ENCODE results near the gene ARL5A. TPM values are rescaled to one million over a fixed set of nuclear protein-coding genes. Genes with fewer than 3 reads are reported as not detected.

ARL5A gene
- total RNA-seq, 2 experiments from 2014 or later = 78.1 to 91.4 TPM

DNA sequence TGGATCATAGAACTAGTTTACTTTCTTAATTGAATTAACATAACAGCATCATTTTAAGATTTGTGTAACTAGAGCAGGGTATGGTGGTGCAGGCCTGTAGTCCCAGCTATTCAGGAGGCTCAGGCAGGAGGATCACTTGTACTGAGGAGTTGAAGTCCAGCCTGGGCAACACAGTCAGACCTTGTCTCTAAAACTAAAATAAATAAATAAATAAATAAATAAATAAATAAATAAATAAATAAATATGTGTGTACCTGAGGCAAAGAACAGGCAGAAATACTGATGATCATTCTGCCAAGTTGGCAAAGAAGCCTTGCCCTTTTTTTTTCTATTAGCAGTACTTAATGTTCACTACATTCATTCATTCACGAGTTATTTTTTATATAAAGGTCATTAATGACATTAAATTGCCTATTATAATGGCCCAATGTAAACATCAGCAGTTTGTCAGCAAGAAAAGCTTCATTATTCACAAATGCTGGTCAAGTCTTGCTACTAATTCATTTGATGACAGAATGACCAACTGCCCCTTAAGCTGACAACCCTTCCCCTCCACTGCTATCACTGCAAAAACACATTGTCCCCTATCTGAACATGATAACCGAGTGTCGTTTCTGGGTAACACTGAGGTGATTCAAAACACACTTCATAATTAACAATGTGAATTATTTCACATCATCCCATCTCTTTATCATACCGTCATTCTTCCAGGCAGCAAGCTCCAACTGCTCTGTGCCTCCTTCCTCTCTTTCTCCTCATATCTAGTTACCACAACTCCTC is 39.0 kb downstream of the ARL5A start:
- no peak overlapping the region for H3K27ac ChIP-seq (ENCODE audit: low read depth, low read length, poor library complexity, severe bottlenecking)
- H3K79me2 ChIP-seq (ENCODE audit: insufficient read depth, low read depth, low read length) = no peaks in the 10 kb centered on the region
- H3K4me3 ChIP-seq (ENCODE audit: low read depth, low read length, poor library complexity, severe bottlenecking) = no peak overlapping the region
- no peaks in the 10 kb centered on the region for H3K9me2 ChIP-seq (ENCODE audit: insufficient read depth, low read length)
- no peak for TF ChIP-seq EZH2phosphoT487 (IDR thresholded peaks at IDR 0.05; ENCODE audit: borderline replicate concordance, low read depth, low read length)
- peaks cover 12% of the 10 kb centered on the region for H3K36me3 ChIP-seq (ENCODE audit: insufficient read depth, low read length)
- CTCF ChIA-PET (ENCODE audit: unreplicated experiment) = no interaction called here
- no peak overlapping the region for H3K4me2 ChIP-seq (ENCODE audit: low read length)
- intact Hi-C loops (cut with micrococcal nuclease; ENCODE audit: unreplicated experiment) = no loop called here
- H2AFZ ChIP-seq (ENCODE audit: low read length) = no peak overlapping the region
- peaks cover 4% of the 10 kb centered on the region; the same call in 1 of the 2 replicates for H3K9me3 ChIP-seq (ENCODE audit: low read length)
- no peak for DNase-seq (ENCODE audit: low spot score)
- peaks cover 3% of the 10 kb centered on the region for H3K4me1 ChIP-seq (ENCODE audit: insufficient read depth, low read length, poor library complexity, severe bottlenecking)
- POLR2A ChIA-PET = interaction anchor here (1.0 kb wide), 1 partner anchor 23 kb away, joined by 3 read pairs; no protein-coding TSS in a partner anchor
- H4K20me1 ChIP-seq (ENCODE audit: insufficient read depth, low read length) = no peaks in the 10 kb centered on the region
- BruUV-seq (replicated peaks) = no TSS peak

GRCh38 chr2:151786483-151786882 is 41.7 kb downstream of the ARL5A start:
- no TSS peak for BruUV-seq (replicated peaks)
- H4K20me1 ChIP-seq (ENCODE audit: insufficient read depth, low read length) = no peaks in the 10 kb centered on the region
- ChIA-PET POLR2A (interaction anchor here (0.7 to 2.2 kb wide), 3 partner anchors 15 to 59 kb away, joined by 3 to 8 read pairs (median 3); no protein-coding TSS in a partner anchor), CTCF (ENCODE audit: unreplicated experiment) (no interaction called here)
- no peaks in the 10 kb centered on the region for H3K9me2 ChIP-seq (ENCODE audit: insufficient read depth, low read length)
- no peaks in the 10 kb centered on the region for H3K79me2 ChIP-seq (ENCODE audit: insufficient read depth, low read depth, low read length)
- H3K4me2 ChIP-seq (ENCODE audit: low read length) = no peak overlapping the region
- H3K36me3 ChIP-seq (ENCODE audit: insufficient read depth, low read length) = peaks cover 13% of the 10 kb centered on the region
- no peak overlapping the region for H3K4me3 ChIP-seq (ENCODE audit: low read depth, low read length, poor library complexity, severe bottlenecking)
- intact Hi-C loops (cut with micrococcal nuclease; ENCODE audit: unreplicated experiment) = no loop called here
- H3K9me3 ChIP-seq (ENCODE audit: low read length) = peaks cover under 1% of the 10 kb centered on the region; the same call in 1 of the 2 replicates
- no peak for TF ChIP-seq EZH2phosphoT487 (IDR thresholded peaks at IDR 0.05; ENCODE audit: borderline replicate concordance, low read depth, low read length)
- TF ChIP-seq, protein P1, sequence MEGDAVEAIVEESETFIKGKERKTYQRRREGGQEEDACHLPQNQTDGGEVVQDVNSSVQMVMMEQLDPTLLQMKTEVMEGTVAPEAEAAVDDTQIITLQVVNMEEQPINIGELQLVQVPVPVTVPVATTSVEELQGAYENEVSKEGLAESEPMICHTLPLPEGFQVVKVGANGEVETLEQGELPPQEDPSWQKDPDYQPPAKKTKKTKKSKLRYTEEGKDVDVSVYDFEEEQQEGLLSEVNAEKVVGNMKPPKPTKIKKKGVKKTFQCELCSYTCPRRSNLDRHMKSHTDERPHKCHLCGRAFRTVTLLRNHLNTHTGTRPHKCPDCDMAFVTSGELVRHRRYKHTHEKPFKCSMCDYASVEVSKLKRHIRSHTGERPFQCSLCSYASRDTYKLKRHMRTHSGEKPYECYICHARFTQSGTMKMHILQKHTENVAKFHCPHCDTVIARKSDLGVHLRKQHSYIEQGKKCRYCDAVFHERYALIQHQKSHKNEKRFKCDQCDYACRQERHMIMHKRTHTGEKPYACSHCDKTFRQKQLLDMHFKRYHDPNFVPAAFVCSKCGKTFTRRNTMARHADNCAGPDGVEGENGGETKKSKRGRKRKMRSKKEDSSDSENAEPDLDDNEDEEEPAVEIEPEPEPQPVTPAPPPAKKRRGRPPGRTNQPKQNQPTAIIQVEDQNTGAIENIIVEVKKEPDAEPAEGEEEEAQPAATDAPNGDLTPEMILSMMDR (conservative IDR thresholded peaks at IDR 0.05; ENCODE audit: low read length) = no peak
- peak; percentile 12 for DNase-seq (ENCODE audit: low spot score)
- no peak overlapping the region for H2AFZ ChIP-seq (ENCODE audit: low read length)
- no peak overlapping the region for H3K27ac ChIP-seq (ENCODE audit: low read depth, low read length, poor library complexity, severe bottlenecking)
- H3K4me1 ChIP-seq (ENCODE audit: insufficient read depth, low read length, poor library complexity, severe bottlenecking) = peaks cover 3% of the 10 kb centered on the region

GRCh38 chr2:151786077-151786476 is 42.1 kb downstream of the ARL5A start:
- CTCF ChIA-PET (ENCODE audit: unreplicated experiment) = no interaction called here
- no peak for DNase-seq (ENCODE audit: low spot score)
- POLR2A ChIA-PET = interaction anchor here (0.7 to 2.2 kb wide), 3 partner anchors 15 to 60 kb away, joined by 3 to 8 read pairs (median 3); no protein-coding TSS in a partner anchor

More at GRCh38 chr2:151786077-151786476, 42.1 kb downstream of the ARL5A start:
- TF ChIP-seq, protein P1 (conservative IDR thresholded peaks at IDR 0.05; ENCODE audit: low read length) = no peak
- TF ChIP-seq EZH2phosphoT487 (IDR thresholded peaks at IDR 0.05; ENCODE audit: borderline replicate concordance, low read depth, low read length) = no peak
- no peak overlapping the region for H3K4me2 ChIP-seq (ENCODE audit: low read length)
- intact Hi-C loops (cut with micrococcal nuclease; ENCODE audit: unreplicated experiment) = no loop called here
- no peak overlapping the region for H3K4me3 ChIP-seq (ENCODE audit: low read depth, low read length, poor library complexity, severe bottlenecking)
- peaks cover 3% of the 10 kb centered on the region for H3K4me1 ChIP-seq (ENCODE audit: insufficient read depth, low read length, poor library complexity, severe bottlenecking)
- H3K27ac ChIP-seq (ENCODE audit: low read depth, low read length, poor library complexity, severe bottlenecking) = no peak overlapping the region
- no peak overlapping the region for H2AFZ ChIP-seq (ENCODE audit: low read length)
- no peaks in the 10 kb centered on the region for H3K9me2 ChIP-seq (ENCODE audit: insufficient read depth, low read length)
- no peaks in the 10 kb centered on the region for H3K79me2 ChIP-seq (ENCODE audit: insufficient read depth, low read depth, low read length)
- H4K20me1 ChIP-seq (ENCODE audit: insufficient read depth, low read length) = no peaks in the 10 kb centered on the region
- peaks cover 15% of the 10 kb centered on the region for H3K36me3 ChIP-seq (ENCODE audit: insufficient read depth, low read length)
- H3K9me3 ChIP-seq (ENCODE audit: low read length) = no peaks in the 10 kb centered on the region
- BruUV-seq (replicated peaks) = no TSS peak
